H54 (cell line): ENCODE data around the gene CD72.
A peak's percentile ranks its signal among the peaks of the same experiment; 100 is the strongest.
"Not testable (repeated sequence)": the region's sequence is repeated elsewhere in the genome, so short reads cannot be mapped to it uniquely, and the experiment has no call there.

Experiments used
- DNase-seq: peaks from one replicate; pipeline ENCODE4 v3.0.0; 2011; ENCODE audit warnings: low spot score, mixed read lengths; ENCODE audit not compliant: insufficient read length
- FAIRE-seq: peaks from 3 replicates; lab custom pipeline; 2011; peaks lifted over from hg19 to GRCh38; lab: Jason Lieb, UNC
- POLR2A ChIP-seq: IDR thresholded peaks from 2 replicates; pipeline ENCODE4 v1.6.1; 2011; ENCODE audit warnings: low read depth, mild to moderate bottlenecking, low read length

CD72 gene

DNA sequence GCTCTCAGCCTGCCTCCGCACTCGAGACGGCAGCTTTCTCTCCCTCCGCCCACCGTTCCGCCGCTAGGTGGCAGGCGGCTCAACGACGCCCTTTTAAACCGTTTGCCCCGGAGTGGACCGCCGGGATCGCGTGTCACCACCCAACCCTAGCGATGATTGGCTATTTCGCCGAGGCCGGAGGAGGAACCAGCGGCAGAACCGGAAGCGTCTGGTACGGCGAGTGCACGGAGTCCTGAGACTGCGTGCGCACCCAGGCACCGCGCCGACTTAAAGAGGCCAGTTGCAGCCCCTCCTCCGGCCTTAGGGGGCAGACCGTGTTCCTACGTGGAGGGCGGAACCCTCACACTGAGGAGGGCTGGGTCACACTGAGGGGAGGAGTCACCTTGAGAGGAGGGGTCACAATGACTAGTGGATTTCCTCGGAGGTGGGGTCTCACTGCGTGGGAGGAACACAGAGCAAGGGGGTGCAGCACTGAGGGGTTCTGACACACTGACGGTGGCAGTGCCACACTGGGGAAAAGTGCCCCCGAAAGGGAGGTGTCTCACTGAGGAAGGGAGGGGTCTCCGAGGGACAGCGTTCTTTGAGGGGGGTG lies 14.1 kb downstream of the CD72 start:
- FAIRE-seq = peak; percentile 90
- peak; percentile 96 for DNase-seq
- TF ChIP-seq POLR2A = peak; percentile 54

DNA sequence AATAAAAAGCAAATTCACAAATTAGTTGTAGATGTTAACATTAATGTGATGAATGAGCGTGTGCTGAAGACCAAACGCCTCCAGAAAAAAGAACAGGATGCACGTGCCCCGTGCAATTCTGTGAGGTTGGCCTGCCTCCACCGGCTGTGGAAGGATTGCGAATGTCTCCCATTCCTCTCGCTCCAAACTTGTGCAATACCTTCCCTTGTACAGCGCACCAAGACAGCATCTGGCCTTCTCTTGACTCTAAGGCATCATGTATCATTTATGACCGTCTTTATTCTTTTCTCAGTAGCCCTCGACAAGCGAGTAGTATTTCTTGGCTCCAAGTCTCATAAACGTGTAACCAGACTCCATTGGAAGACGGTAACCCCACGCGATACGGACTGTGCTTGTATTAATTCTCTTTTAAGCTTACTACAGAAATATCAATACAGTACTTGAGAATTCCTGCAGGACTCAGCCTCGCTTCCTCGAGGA lies 14.7 kb downstream of the CD72 start:
- FAIRE-seq (no peak), DNase-seq (no peak)
- no peak for TF ChIP-seq POLR2A

DNA sequence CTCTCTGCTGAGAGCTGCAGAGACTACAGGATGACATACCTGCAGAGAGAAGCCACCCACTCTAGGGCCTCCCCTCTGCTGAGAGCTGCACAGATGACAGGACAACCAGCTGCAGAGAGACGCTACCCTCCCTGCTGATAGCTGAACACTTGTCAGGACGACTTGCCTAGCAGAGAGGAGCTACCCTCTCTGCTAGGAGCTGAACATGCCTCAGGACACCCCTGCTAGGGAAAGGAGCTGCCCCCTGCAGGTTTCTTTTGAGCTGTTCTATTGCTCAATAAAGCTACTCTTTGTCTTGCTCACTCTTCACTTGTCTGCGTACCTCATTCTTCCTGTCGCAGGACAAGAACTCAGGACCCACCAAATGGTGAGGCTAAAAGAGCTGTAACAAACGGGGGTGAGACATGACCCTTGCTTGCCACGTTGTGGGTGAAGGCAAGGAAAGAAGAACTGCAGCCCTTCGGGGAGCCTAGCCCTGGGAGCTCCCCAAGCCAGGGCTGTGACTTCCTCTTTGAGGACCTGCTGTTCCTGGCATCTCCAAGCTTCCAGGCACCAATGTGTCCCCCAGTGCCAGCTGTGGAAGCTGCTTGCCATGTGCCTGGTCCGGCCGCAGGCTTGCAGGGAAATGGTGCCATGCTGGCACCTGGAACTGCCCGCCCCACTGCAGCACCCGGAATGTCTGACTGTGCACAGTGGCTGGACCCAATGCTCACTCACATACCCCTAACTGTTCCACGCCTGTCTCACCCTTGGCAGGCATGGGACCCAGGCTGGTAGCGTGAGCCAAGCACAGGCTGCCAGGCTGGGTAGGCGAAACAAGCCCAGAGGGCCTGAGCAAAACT lies 18.2 kb downstream of the CD72 start:
- FAIRE-seq (no peak), DNase-seq (no peak)
- no peak for TF ChIP-seq POLR2A

DNA sequence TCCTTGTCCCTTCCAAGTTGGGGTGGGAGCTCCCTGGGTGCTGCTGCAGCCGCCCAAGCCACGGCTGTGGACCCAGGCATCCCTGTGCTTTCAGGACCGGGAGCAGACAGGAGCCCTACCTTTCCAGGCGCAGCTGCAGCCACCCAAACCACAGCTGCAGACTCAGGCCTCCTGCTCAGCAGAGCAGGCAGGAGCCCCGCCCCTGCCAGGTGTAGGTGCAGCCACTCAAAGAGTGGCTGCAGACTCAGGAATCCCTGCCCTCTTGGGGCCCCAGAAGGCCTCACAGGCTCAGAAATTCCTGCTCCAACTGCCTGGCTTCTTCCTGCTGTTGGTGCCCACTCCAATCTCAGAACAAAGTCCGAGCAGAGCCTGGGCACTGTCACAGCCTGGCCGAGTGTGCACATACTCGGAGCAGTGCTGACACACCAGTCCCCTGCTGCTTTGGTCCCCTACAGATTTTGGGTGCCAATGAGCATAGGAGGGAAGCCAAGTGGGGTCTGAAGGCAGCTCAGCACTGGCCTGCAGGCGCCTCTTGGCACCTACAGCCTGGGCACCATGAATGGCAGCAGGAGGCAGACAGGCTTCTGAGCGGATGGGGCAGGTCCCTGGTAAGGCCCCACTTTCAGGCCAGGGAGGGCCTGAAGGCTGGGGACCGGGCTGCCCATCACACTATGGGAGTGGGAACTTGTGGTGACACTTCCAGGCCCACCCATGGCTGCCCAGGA lies 19.2 kb downstream of the CD72 start:
- no peak for FAIRE-seq
- no peak for TF ChIP-seq POLR2A
- no peak for DNase-seq

DNA sequence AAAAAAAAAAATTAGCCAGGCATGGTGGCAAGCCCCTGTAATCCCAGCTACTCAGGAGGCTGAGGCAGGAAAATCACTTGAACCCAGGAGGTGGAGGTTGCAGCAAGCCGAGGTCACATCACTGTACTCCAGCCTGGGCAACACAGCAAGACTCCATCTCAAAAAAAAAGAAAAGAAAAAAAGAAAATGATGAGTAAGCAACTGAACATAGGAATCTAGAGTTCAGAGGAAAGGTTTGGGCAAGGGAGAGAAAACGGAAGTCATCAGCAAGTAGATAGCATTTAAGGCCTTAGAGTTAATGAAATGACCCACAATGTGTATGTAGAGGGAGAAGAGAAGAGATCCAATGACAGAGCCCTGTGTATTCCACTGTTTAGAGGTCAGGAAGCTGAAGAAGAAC lies 21.3 kb downstream of the CD72 start:
- not testable (repeated sequence) for DNase-seq, FAIRE-seq

DNA sequence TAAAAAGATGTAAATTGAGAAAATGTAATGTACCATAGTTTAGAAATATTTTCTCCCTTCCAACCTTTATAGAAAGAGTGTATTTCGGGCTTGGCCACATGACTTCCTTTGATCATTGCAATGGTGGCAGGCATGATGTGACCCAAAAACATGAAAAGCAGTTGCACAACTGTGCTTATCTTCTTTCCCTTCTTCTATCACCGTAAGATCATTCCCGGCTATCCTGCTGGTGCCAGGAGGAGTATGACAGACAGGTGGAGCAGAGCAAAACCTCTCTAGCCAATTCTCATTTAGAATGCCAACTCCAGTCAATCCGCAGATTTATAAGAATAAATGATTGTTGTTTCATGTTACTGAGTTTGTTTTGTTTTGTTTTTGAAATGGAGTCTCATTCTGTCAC lies 23.7 kb downstream of the CD72 start:
- DNase-seq = no peak

DNA sequence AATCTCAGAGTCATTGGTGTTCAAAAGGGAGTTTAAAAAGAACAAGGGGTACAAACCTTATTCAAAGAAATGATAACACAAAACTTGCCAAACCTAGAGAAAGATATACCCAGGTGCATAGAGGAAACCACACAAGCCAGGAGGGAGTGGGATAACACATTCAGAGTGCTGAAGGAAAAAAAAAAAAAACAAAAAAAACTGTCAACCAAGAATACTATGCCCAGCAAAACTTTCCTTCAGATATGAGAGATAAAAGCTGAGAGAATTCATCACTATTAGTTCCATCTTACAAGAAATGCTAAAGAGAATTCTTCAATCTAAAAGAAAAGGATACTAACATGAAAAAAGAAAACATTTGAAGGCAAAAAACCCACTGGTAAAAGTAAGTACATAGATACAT lies 24.6 kb downstream of the CD72 start:
- TF ChIP-seq POLR2A = no peak
- no peak for FAIRE-seq
- DNase-seq = no peak

More for the DNA sequence above, 23.7 kb downstream of the CD72 start:
- FAIRE-seq = no peak
- TF ChIP-seq POLR2A = no peak

DNA sequence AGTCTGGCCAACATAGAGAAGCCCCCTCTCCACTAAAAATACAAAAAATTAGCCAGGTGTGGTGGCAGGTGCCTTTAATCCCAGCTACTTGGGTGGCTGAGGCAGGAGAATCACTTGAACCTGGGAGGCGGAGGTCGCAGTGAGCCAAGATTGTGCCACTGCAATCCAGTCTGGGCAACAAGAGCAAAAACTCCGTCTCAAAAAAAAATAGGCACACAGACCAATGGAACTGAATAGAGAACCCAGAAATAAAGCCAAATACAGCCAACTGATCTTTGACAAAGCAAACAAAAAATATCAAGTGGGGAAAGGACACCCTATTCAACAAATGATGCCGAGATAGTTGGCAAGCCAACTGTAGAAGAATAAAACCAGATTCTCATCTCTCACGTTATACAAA lies 29.7 kb downstream of the CD72 start:
- DNase-seq, FAIRE-seq: not testable (repeated sequence)

DNA sequence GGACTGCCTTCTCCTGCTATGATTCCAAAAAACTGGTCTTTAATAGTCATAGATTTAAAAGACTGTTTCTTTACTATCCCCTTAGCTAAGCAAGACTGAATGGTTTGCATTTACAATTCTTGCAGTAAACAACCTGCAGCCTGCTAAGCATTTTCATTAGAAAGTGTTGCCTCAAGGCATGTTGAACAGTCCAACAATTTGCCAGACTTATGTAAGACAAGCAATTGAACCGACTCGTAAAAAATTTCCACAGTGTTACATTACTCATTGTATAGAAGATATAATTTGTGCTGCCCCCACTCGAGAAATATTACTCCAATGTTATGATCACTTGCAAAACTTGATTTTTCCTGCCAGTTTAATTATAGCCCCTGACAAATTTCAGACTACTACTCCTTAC lies 33.5 kb downstream of the CD72 start:
- not testable (repeated sequence) for FAIRE-seq, DNase-seq

DNA sequence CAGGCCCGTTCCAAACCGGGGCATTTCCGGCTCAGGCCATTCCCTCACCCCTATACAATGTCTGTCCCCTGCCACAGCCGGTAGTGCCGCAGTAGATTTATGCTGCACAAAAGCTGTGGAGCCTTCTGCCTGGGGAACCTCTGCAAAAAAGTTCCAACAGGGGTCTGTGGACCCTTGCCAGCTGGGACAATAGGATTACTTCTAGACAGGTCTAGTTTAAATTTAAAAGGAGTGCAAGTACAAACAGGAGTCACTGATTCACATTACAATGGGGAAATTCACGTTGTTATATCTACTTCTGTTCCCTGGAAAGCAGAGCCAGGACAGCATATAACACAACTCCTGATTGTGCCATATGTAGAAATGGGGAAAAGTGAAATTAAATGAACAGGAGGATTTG lies 34.7 kb downstream of the CD72 start:
- not testable (repeated sequence) for FAIRE-seq, DNase-seq

DNA sequence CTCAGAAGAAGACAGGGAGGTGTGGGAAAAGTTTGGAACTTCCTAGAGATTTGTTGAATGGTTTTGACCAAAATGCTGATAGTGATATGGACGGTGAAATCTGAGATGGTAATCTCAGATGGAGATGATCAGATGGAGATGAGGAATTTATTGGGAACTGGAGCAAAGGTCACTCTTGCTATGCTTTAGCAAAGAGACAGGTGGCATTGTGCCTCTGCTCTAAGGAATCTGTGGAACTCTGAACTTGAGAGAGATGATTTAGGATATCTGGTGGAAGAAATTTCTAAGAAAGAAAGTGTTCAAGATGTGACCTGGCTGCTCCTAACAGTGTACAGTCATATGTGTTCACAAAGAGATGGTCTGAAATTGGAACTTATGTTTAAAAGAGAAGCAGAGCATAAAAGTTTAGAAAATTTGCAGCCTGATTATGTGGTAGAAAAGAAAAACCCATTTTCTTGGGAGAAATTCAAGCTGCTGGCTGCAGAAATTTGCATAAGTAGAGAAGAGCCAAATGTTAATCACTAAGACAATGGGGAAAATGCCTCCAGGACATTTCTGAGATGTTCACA lies 38.5 kb downstream of the CD72 start:
- not testable (repeated sequence) for DNase-seq, FAIRE-seq

DNA sequence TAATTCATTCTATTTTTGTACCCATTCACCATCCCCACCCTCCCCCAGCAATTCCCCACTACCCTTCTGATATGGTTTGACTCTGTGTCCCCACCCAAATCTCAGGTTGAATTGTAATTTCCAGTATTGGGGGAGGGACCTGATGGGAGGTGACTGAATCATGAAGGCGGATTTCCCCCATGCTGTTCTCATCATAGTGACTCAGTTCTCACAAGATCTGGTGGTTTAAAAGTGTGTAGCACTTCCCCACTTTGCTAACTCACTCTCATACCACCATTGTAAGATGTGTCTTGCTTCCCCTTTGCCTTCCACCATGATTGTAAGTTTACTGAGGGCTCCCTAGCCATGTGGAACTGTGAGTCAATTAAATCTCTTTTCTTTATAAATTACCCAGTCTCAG lies 39.1 kb downstream of the CD72 start:
- TF ChIP-seq POLR2A = no peak
- FAIRE-seq (no peak), DNase-seq (no peak)

DNA sequence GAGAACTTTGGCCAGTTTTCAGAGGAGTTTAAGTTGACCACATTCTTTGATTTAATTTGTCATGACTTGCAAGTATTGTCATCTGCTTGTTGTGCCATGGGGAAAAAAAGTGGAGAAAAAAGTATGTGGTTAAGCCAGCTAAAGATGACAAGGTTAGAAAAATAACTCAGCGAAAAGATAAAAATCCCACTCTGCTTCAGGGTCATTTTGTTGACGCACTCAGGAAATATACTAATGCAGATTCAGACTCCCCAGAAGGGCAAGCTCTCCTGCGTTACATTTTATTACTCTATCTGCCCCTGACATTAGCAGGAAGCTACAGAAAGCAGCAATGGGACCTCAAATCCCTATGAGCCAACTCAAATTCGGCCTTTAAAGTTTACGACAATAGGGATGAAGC lies 40.7 kb downstream of the CD72 start:
- TF ChIP-seq POLR2A = no peak
- no peak for FAIRE-seq
- no peak for DNase-seq

DNA sequence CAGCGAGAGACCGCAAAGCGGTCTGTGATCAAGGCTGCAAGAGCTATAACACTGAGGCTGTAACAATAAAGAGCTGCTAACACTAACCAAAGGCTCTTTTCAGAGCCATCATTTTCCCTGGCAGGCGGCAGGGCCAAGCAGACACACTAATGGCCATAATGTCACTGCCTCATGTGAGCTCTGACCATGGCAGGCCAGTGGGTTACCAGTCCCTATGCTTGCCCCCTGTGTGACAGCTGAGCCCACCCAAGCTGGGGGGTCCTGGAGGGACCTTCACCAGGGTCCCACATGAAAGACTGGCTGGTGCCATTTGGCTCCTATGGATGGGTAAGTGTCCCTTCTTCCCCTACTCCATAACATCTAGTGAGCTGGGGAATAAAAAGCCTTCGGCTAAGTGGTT lies 42.7 kb downstream of the CD72 start:
- no peak for DNase-seq
- no peak for FAIRE-seq
- TF ChIP-seq POLR2A = no peak
